Suprapubic skin (tissue), 4 donors: ENCODE data around the gene RASL10B.

Experiments
- CTCF ChIP-seq, 2 donors: fragments of 200-600 bp in 1 of 2; fragments of 450-650 bp in 1 of 2; sonication (generic) in 1 of 2; IDR thresholded peaks; one replicate each; pipeline ENCODE4 v1.5.1; 2016 to 2019; ENCODE audit warnings: antibody characterized with exemption in 2 of 2, mild to moderate bottlenecking in 1 of 2, moderate library complexity in 1 of 2
- EP300 ChIP-seq: sonication (generic); formaldehyde crosslinking; IDR thresholded peaks from one replicate; pipeline ENCODE4 v1.6.1; 2017; ENCODE audit warnings: antibody characterized with exemption
- POLR2A ChIP-seq, 2 donors: fragments of 450-650 bp; IDR thresholded peaks; one replicate each; pipeline ENCODE4 v1.6.1; 2017; ENCODE audit warnings: antibody characterized with exemption in 2 of 2, mild to moderate bottlenecking in 2 of 2, moderate library complexity in 2 of 2
- POLR2AphosphoS5 ChIP-seq, 3 donors: sonication (generic); formaldehyde crosslinking; IDR thresholded peaks; one replicate each; pipeline ENCODE4 v1.6.1; 2017; ENCODE audit warnings: antibody characterized with exemption in 3 of 3

GRCh38 chr17:35698800-35699199, 32.6 kb upstream of the RASL10B start:
- TF ChIP-seq CTCF (IDR thresholded peaks at IDR 0.05) (no peak), POLR2A (IDR thresholded peaks at IDR 0.05) (no peak), EP300 (no peak), POLR2AphosphoS5 (IDR thresholded peaks at IDR 0.05) (no peak)
